Measurements from ENCODE around the gene CTRB2.
A peak's percentile ranks its signal among the peaks of the same experiment; 100 is the strongest.

Gene CTRB2

GRCh38 chr16:75250809-75251279, 43.9 kb upstream of the CTRB2 start:
- Histone ChIP-seq H3F3A (ENCODE audit: insufficient read depth, low read length) (no peaks in the 10 kb centered on the region), H3K4me3 (ENCODE audit: low read depth, low read length, poor library complexity, severe bottlenecking) (peak overlapping the region; percentile 68), H2AFZ (ENCODE audit: low read length) (no peak overlapping the region), H4K20me1 (ENCODE audit: insufficient read depth, low read length) (no peaks in the 10 kb centered on the region), H3K27me3 (ENCODE audit: insufficient read depth, low read length) (peaks cover 12% of the 10 kb centered on the region; the same call in 1 of the 2 replicates), H3K9me2 (ENCODE audit: low read depth, low read length) (no peaks in the 10 kb centered on the region), H3K4me2 (ENCODE audit: low read length) (peak overlapping the region; percentile 76), H3K36me3 (ENCODE audit: insufficient read depth, low read length) (no peaks in the 10 kb centered on the region), H3K9ac (ENCODE audit: low read length) (peak overlapping the region; percentile 62), H3K9me3 (ENCODE audit: low read length) (no peaks in the 10 kb centered on the region), H3K27ac (ENCODE audit: low read depth, low read length, poor library complexity, severe bottlenecking) (no peak overlapping the region), H3K4me1 (ENCODE audit: insufficient read depth, low read length, severe bottlenecking) (peaks cover 11% of the 10 kb centered on the region), H3K79me2 (ENCODE audit: insufficient read depth, low read length) (no peaks in the 10 kb centered on the region)
- no peak; the same call in 1 of the 2 replicates for TF ChIP-seq EZH2 (IDR thresholded peaks at IDR 0.05; ENCODE audit: borderline replicate concordance, low read length)
- no peak for TF ChIP-seq CTCF (IDR thresholded peaks at IDR 0.05; ENCODE audit: low read length)

DNA sequence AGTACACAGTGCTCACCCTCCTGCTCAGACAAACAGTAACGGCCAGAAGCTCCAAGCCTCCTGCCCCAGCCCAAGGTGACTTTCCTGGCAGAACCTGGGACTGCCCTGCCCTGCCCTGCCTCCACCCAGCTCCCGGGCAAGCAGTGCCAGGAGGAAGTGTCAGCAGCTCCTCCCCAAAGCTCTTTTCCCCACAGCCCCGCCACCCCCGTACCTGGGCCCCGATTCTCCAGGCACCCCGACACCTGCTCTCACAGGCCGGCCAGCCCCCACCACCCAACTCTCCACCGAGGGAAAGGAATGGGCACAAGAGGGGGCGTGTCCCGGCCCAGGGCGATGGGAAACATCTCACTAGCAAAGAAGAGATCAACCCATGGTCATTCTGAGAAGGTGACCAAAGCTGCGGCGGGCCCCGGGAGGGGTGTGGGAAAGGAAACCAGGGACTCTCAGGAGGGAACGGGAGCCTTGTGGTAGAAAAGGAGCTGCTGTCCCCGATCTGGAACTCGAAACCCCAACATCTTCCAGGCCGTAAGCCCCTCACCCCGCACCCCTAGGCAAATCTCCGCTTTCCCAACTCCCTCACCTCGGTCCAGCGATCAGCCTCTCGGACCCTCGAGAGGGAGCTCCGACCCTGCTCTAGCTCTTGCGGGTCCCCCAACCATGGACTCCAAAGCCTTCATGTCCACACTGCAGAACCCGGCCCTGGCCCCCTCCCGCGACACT, 43.3 kb upstream of the CTRB2 start:
- Histone ChIP-seq H3K9ac (ENCODE audit: low read length) (peak overlapping the region; percentile 62; the same call in 1 of the 2 replicates), H3K36me3 (ENCODE audit: insufficient read depth, low read length) (no peaks in the 10 kb centered on the region), H3K4me3 (ENCODE audit: low read depth, low read length, poor library complexity, severe bottlenecking) (peak overlapping the region; percentile 68), H3K27me3 (ENCODE audit: insufficient read depth, low read length) (peaks cover 12% of the 10 kb centered on the region; the same call in 1 of the 2 replicates), H2AFZ (ENCODE audit: low read length) (no peak overlapping the region), H3K9me3 (ENCODE audit: low read length) (no peaks in the 10 kb centered on the region), H3K4me2 (ENCODE audit: low read length) (peak overlapping the region; percentile 76), H3K9me2 (ENCODE audit: low read depth, low read length) (no peaks in the 10 kb centered on the region), H3F3A (ENCODE audit: insufficient read depth, low read length) (no peaks in the 10 kb centered on the region), H3K4me1 (ENCODE audit: insufficient read depth, low read length, severe bottlenecking) (peaks cover 11% of the 10 kb centered on the region), H4K20me1 (ENCODE audit: insufficient read depth, low read length) (no peaks in the 10 kb centered on the region), H3K79me2 (ENCODE audit: insufficient read depth, low read length) (no peaks in the 10 kb centered on the region), H3K27ac (ENCODE audit: low read depth, low read length, poor library complexity, severe bottlenecking) (no peak overlapping the region)
- TF ChIP-seq EZH2 (IDR thresholded peaks at IDR 0.05; ENCODE audit: borderline replicate concordance, low read length): no peak
- no peak for TF ChIP-seq CTCF (IDR thresholded peaks at IDR 0.05; ENCODE audit: low read length)

- H3K27ac ChIP-seq (ENCODE audit: low read depth, low read length, poor library complexity, severe bottlenecking): no peak overlapping the region
- H3K9me2 ChIP-seq (ENCODE audit: low read depth, low read length): no peaks in the 10 kb centered on the region
- no peak overlapping the region for H3K4me3 ChIP-seq (ENCODE audit: low read depth, low read length, poor library complexity, severe bottlenecking)
- no peak overlapping the region for H3K4me2 ChIP-seq (ENCODE audit: low read length)
- peaks cover 12% of the 10 kb centered on the region; the same call in 1 of the 2 replicates for H3K27me3 ChIP-seq (ENCODE audit: insufficient read depth, low read length)
- H3F3A ChIP-seq (ENCODE audit: insufficient read depth, low read length): no peaks in the 10 kb centered on the region
- H2AFZ ChIP-seq (ENCODE audit: low read length): no peak overlapping the region
- H3K79me2 ChIP-seq (ENCODE audit: insufficient read depth, low read length): no peaks in the 10 kb centered on the region
- H3K36me3 ChIP-seq (ENCODE audit: insufficient read depth, low read length): no peaks in the 10 kb centered on the region
- H3K4me1 ChIP-seq (ENCODE audit: insufficient read depth, low read length, severe bottlenecking): peaks cover 11% of the 10 kb centered on the region
- TF ChIP-seq CTCF (IDR thresholded peaks at IDR 0.05; ENCODE audit: low read length): no peak
- TF ChIP-seq EZH2 (IDR thresholded peaks at IDR 0.05; ENCODE audit: borderline replicate concordance, low read length): no peak
- no peaks in the 10 kb centered on the region for H4K20me1 ChIP-seq (ENCODE audit: insufficient read depth, low read length)
- H3K9me3 ChIP-seq (ENCODE audit: low read length): no peaks in the 10 kb centered on the region
- H3K9ac ChIP-seq (ENCODE audit: low read length): no peak overlapping the region
These were observed 42.5 kb upstream of the CTRB2 start for GRCh38 chr16:75249441-75249840.
